ENCODE measurements around the gene GOLGA3. TPM values are rescaled to one million over a fixed set of nuclear protein-coding genes. Genes with fewer than 3 reads are reported as not detected.
"Not testable (repeated sequence)": the region's sequence is repeated elsewhere in the genome, so short reads cannot be mapped to it uniquely, and the experiment has no call there.

The GOLGA3 gene
- total RNA-seq, 1 donor from 2014 or later: 91.2 TPM

DNA sequence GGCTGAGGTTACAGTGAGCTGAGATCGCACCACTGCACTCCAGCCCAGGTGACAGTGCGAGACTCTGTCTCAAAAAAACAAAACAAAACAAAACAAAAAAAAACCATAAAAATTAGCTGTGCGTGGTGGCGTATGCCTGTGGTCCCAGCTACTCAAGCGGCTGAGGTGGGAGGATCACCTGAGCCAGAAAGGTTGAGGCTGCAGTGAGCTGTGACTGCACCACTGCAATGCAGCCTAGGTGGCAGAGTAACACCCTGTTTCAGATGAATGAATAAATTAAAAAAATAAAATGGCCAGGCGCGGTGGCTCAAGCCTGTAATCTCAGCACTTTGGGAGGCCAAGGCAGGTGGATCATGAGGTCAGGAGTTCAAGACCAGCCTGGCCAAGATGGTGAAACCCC lies 75.0 kb downstream of the GOLGA3 start:
- not testable (repeated sequence) for DNase-seq

DNA sequence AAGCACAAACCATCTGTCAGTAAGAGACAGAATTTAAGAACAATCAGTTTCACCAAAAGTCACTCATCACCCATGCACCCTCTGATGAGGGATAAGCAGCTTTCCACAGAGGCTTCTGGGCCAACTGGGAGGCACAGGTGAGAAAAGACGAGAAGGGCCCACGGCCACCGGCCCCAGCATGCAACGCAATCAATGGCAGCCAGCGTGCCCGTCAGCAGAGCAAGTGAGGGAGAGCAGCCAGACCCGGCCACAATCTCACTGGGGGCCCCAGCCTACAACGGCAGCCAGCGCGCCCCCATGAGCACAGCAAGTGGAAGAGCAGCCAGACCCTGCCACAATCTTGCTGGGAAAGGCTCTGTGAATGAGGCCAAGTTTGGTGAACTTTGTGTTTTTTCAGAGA lies 80.3 kb downstream of the GOLGA3 start:
- DNase-seq: no peak

DNA sequence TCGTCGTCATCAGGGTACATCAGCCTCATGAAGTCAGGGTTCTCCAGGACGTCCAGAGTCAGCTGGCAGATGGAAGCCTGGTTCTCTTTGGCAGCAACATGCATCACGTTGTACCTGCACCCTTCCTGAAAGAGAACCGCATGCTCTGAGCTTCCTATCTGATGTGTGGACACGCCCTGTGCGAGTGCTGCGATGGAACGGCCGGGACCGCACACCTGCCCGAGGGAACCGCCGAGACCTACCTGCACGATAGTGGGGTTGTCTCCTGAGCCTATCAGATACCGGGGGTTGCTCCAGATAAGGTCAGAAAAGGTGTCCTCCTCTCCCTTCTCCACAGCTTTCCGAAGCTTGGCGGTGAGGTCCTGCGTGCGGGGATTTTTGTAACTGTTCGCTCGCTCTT lies 80.8 kb downstream of the GOLGA3 start:
- DNase-seq: no peak

DNA sequence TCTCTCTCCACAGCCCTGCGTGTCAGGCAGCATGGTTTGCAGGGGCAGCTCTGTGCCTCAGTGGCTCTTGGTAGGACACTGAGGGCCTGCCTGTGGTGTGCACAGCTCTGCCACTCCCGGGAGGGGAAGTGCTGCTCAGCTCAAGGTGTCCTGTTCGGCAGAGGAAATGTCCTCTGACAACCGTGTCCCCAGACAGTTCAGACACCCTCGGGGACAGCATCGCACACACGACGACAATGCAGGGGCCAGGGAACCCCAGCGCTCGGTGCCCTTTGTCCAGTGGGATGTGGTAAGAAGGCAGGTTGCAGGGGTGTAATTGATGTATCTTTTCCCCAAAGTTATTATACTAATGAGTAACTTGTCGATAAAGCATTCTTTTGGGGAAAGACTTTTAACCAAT lies 81.3 kb downstream of the GOLGA3 start:
- DNase-seq: no peak

DNA sequence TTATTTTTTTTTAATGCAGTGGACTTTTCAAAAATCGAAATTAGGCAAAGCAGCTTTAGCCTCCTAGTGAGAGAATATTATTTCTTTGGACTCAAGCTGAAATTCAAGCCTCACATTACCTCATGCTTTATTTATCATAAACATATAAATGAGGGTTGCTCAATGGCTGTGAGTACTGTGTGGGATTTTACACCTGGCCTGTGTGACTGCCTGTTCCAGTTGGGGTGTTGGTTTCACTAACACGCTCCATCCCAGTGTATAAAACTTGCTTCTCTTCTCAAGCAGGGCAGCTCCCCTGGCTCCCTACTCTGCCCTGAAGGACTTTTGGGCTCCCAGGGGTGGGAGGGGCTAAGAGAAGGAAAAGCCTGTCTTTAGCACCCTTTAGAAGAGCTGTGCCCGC lies 82.1 kb downstream of the GOLGA3 start:
- no peak for DNase-seq

DNA sequence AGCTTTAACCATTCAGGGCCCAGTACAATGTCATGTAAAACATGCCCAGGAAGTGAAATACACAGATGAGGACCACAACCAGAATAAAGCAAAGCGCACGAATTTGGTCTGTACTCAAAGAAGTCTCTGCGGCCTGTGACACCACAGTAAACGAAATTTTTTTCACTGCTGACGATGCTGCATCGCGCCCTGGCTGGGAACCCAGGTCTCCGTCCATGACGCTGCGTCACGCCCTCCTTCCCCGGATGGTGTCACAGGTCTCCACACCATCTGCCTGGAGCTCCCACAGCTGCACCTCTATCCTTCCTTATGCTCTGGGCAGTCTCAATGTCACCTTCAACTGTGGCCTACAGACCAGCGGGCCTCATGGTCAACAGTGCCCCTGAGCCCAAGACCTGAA lies 84.8 kb downstream of the GOLGA3 start:
- DNase-seq: no peak

GRCh38 chr12:132741620-132742019 lies 87.0 kb downstream of the GOLGA3 start:
- DNase-seq: no peak

- DNase-seq: no peak
Observed at GRCh38 chr12:132740652-132741051, 88.0 kb downstream of the GOLGA3 start.

- DNase-seq: no peak
Observed at GRCh38 chr12:132740313-132740646, 88.4 kb downstream of the GOLGA3 start.

GRCh38 chr12:132739600-132740312 lies 88.9 kb downstream of the GOLGA3 start:
- DNase-seq: no peak

GRCh38 chr12:132736913-132737312 lies 91.8 kb downstream of the GOLGA3 start:
- no peak for DNase-seq

DNA sequence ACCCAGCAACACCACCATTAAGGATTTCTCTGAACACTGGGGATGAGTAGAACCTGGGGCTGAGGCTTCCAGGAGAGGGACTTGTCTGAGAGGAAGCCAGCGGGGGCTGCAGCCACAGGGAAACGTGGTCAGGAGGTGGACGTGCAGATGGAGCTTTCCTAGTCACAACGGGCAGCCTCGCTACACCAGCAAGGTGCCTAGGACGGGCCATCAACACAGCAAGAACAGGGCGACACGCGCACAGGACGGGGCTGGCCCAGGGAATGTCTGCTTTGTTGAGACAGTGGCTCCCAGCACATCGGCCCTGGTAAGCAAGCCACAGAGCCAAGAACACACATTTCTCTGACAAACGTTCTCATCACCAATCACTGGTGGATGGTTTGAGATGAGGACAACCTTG lies 92.3 kb downstream of the GOLGA3 start:
- no peak for DNase-seq

- no peak for DNase-seq
Observed at GRCh38 chr12:132735496-132735895, 93.2 kb downstream of the GOLGA3 start.

GRCh38 chr12:132734206-132734605 lies 94.5 kb downstream of the GOLGA3 start:
- DNase-seq: no peak

DNA sequence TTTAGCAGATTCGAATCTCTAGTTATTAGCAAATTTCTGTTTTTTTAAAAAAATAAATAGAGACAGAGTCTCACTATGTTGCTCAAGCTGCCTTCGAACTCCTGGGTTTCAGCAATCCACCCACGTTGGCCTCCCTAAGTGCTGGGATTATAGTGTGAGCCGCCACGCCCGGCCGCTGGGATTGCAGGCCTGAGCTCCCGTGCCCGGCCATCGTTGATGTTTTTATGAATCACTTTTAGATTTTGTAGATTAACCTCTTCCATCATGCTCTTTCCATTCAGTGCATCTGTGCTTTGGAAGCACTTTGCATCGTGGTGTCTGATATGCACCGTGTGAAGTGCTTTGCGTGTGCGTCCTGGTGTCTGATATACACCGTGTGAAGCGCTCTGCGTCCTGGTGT lies 97.1 kb downstream of the GOLGA3 start:
- DNase-seq: no peak

- DNase-seq: no peak
Observed at GRCh38 chr12:132730353-132730752, 98.3 kb downstream of the GOLGA3 start.

DNA sequence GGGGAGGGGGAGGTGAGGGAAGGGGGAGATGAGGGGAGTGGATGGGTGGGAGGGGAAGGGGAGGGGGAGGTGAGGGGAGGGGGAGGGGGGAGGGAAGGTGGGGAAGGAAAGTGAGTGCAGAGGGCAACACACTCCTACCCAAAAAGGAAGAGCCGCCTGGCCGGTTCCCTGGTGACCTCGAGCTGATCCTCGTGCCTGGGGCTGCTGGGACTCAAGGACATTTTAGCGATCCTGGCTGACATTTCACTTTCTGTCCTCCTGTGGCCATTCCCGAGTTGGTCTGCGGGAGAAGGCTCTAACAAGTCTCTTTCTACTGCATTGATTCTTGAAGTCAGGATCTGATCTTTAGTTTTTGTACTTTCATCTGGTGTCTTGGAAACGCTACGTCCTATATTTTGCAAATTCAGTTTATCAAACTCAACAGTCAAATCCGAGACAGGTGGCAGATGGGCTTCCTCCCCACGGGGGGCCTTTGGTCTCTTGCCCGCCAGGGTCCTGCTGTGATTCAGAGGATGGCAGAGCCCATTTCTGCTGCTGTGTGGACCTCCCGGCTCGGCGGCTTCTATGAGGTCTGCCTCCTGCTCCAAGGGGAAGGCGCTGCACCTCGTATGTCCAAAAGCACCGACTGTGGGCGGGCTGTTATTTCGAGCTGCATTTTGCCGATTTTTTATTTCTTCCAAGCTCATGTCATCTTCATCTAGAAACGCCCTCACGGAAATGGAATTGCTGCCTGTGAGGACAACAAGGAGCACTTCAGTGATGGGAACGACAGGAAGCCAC lies 98.9 kb downstream of the GOLGA3 start:
- DNase-seq: no peak

DNA sequence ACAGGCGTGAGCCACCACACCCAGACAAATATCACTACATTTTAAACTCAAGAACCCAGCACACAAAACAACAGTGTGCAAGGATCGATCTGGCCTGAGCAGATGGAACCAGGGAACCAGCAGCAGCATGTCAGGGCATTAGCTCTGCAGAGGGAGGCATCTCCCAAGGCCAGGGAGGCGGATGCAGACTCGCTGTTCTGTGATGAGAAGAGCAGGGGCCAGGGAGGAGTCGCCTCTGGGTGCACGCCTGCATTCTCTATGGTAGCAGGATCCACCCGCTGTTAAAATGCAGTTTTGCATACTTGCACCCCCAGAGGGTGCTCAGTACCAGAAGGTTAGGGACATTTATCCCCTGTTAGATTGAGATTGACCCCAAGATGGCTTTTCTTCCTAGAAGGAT lies 100.2 kb downstream of the GOLGA3 start:
- DNase-seq: no peak

DNA sequence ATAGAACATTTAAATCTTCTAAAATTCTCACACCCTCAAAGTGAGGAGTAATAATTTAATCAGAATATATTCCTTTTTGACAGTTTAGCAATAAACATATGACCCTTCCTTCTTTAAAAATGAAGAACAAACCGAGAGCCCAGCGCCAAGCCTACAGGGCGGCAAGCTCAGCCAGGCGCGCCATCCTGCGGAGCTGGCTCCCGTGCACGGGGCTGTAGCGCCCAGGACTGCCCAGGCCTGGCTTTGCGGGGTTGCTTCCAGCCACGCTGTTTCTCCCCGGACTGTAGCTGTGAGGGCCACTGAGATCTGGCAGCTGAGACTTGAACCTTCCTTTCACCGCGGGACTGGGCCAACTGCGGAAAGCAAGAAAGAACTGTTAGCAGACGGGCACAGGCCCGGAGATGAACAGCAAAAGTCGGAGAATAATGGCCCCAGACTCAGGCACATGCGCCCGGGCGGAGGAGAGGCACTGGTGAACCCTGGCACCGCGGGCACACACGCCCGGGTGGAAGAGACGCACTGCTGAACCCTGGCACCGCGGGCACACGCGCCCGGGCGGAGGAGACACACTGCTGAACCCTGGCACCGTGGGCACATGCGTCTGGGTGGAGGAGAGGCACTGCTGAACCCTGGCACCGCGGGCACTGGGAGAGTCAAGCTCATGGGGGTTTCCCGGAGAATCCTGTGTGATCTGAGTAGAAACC lies 101.4 kb downstream of the GOLGA3 start:
- no peak for DNase-seq

- no peak for DNase-seq
Observed at GRCh38 chr12:132726386-132726785, 102.3 kb downstream of the GOLGA3 start.

DNA sequence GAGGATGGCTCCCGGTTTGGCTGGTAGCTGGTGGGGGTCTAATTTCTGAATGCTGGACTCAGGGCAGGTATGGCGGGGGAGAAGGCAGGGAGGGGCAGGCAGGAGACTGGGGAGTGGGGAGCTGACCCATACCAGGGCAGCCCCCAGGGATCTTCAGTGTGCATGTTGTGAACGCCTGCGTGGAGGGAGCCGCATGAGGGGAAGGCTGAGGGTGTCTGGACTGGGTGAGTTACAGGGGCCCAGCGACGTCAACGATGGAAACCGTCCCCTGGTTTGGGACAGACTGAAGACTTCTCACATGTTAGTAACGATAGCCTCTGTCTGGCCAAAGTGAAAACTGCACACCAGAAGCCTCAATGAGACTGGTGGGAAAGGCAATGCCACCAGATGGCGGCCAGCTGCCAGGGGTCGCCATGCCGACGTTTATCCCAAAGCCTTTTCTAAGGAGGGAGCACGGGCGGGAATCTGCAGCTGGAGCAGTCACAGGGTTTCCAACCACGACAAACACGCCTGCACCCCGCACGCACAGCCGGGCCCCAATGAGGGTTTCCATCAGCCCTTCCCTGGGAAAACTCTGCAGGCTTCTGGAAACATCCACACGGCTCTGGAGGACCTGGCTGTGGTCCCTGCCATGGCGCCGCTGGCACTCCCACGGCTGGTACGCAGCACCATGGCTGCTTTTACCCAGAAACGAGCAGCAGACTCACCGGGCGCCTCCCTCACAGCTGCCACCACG lies 104.0 kb downstream of the GOLGA3 start:
- DNase-seq: peak; percentile 85

GRCh38 chr12:132723764-132724140 lies 104.9 kb downstream of the GOLGA3 start:
- DNase-seq: no peak

Measured in tongue (tissue), 2 donors.